Rectal smooth muscle tissue (tissue), 1 donor: Measurements from ENCODE around the gene SPDYE18.
"Not testable (repeated sequence)": the region's sequence is repeated elsewhere in the genome, so short reads cannot be mapped to it uniquely, and the experiment has no call there.

ENCODE experiments used
- H3K27ac ChIP-seq: one replicate; pipeline ENCODE4 v1.7.0; 2013; ENCODE audit warnings: low read depth, low read length, inconsistent platforms
- H3K27me3 ChIP-seq: one replicate; pipeline ENCODE4 v1.7.0; 2013; ENCODE audit warnings: low read length; ENCODE audit not compliant: control insufficient read depth, insufficient read depth
- H3K36me3 ChIP-seq: one replicate; pipeline ENCODE4 v1.7.0; 2013; ENCODE audit warnings: low read length; ENCODE audit not compliant: control insufficient read depth, insufficient read depth
- H3K4me1 ChIP-seq: one replicate; pipeline ENCODE4 v1.7.0; 2013; ENCODE audit warnings: low read length; ENCODE audit not compliant: control insufficient read depth, insufficient read depth
- H3K4me3 ChIP-seq: one replicate; pipeline ENCODE4 v1.7.0; 2013; ENCODE audit warnings: low read length
- H3K9ac ChIP-seq: one replicate; pipeline ENCODE4 v1.7.0; 2013; ENCODE audit warnings: low read length

The SPDYE18 gene

GRCh38 chr7:77062557-77062956 is at the start of gene SPDYE18:
Gene SPDYE18 (minus strand): TSS chr7:77062558. CDS start chr7:77060512, 2,046 bp downstream.
- H3K27ac ChIP-seq, H3K9ac ChIP-seq, H3K4me1 ChIP-seq, H3K4me3 ChIP-seq, H3K27me3 ChIP-seq, H3K36me3 ChIP-seq: not testable (repeated sequence)

GRCh38 chr7:77108362-77108761 is 46.0 kb upstream of the SPDYE18 start:
- H3K27me3 ChIP-seq, H3K9ac ChIP-seq, H3K4me3 ChIP-seq, H3K27ac ChIP-seq, H3K4me1 ChIP-seq, H3K36me3 ChIP-seq: not testable (repeated sequence)

- not testable (repeated sequence) for H3K27ac ChIP-seq, H3K36me3 ChIP-seq, H3K4me1 ChIP-seq, H3K4me3 ChIP-seq, H3K9ac ChIP-seq, H3K27me3 ChIP-seq
These were observed 45.3 kb upstream of the SPDYE18 start for GRCh38 chr7:77107659-77108058.

- H3K27me3 ChIP-seq, H3K27ac ChIP-seq, H3K9ac ChIP-seq, H3K4me1 ChIP-seq, H3K36me3 ChIP-seq, H3K4me3 ChIP-seq: not testable (repeated sequence)
These were observed 43.5 kb upstream of the SPDYE18 start for GRCh38 chr7:77105904-77106303.

- H3K4me1 ChIP-seq, H3K27me3 ChIP-seq, H3K36me3 ChIP-seq, H3K9ac ChIP-seq, H3K4me3 ChIP-seq, H3K27ac ChIP-seq: not testable (repeated sequence)
These were observed 40.3 kb upstream of the SPDYE18 start for GRCh38 chr7:77102671-77103070.

- not testable (repeated sequence) for H3K36me3 ChIP-seq, H3K4me1 ChIP-seq, H3K4me3 ChIP-seq, H3K9ac ChIP-seq, H3K27me3 ChIP-seq, H3K27ac ChIP-seq
These were observed 38.8 kb upstream of the SPDYE18 start for GRCh38 chr7:77101187-77101586.

GRCh38 chr7:77100501-77100900 is 38.1 kb upstream of the SPDYE18 start:
- H3K27me3 ChIP-seq, H3K27ac ChIP-seq, H3K36me3 ChIP-seq, H3K9ac ChIP-seq, H3K4me3 ChIP-seq, H3K4me1 ChIP-seq: not testable (repeated sequence)

- not testable (repeated sequence) for H3K4me1 ChIP-seq, H3K27ac ChIP-seq, H3K9ac ChIP-seq, H3K4me3 ChIP-seq, H3K27me3 ChIP-seq, H3K36me3 ChIP-seq
These were observed 29.9 kb upstream of the SPDYE18 start for GRCh38 chr7:77092301-77092700.

GRCh38 chr7:77082192-77082591 is 19.8 kb upstream of the SPDYE18 start:
- H3K9ac ChIP-seq, H3K36me3 ChIP-seq, H3K27me3 ChIP-seq, H3K4me3 ChIP-seq, H3K27ac ChIP-seq, H3K4me1 ChIP-seq: not testable (repeated sequence)

- H3K27me3 ChIP-seq, H3K27ac ChIP-seq, H3K36me3 ChIP-seq, H3K4me1 ChIP-seq, H3K9ac ChIP-seq, H3K4me3 ChIP-seq: not testable (repeated sequence)
These were observed 17.9 kb upstream of the SPDYE18 start for GRCh38 chr7:77080236-77080635.

- H3K27ac ChIP-seq, H3K4me1 ChIP-seq: not testable (repeated sequence)
These were observed 17.3 kb upstream of the SPDYE18 start for GRCh38 chr7:77079624-77080023.

GRCh38 chr7:77079112-77079511 is 16.8 kb upstream of the SPDYE18 start:
- not testable (repeated sequence) for H3K4me3 ChIP-seq, H3K36me3 ChIP-seq, H3K4me1 ChIP-seq, H3K27me3 ChIP-seq, H3K27ac ChIP-seq, H3K9ac ChIP-seq

More at GRCh38 chr7:77079624-77080023, 17.3 kb upstream of the SPDYE18 start:
- H3K27me3 ChIP-seq, H3K36me3 ChIP-seq, H3K9ac ChIP-seq, H3K4me3 ChIP-seq: not testable (repeated sequence)

- not testable (repeated sequence) for H3K27me3 ChIP-seq, H3K4me3 ChIP-seq, H3K36me3 ChIP-seq, H3K9ac ChIP-seq, H3K27ac ChIP-seq, H3K4me1 ChIP-seq
These were observed 14.7 kb upstream of the SPDYE18 start for GRCh38 chr7:77077060-77077459.
